Measurements from ENCODE around the gene METTL26. TPM values are rescaled to one million over a fixed set of nuclear protein-coding genes. Genes with fewer than 3 reads are reported as not detected.

METTL26 gene
- total and polyA plus RNA-seq, 9 of the 15 experiments (the other 6 are each of a cell fraction or from before 2014, with no cell fraction given), result 7.3 to 262 (median 80.9) TPM

GRCh38 chr16:684071-684794 is 48.1 kb upstream of the METTL26 start, which contains the start of gene JMJD8 (continued):
- TF ChIP-seq CREB3L1 (IDR thresholded peaks at IDR 0.05; ENCODE audit: borderline replicate concordance, low read depth) (peak; percentile 63; the same call in 1 of the 2 replicates), MAX (CRISPR knock-in tag; IDR thresholded peaks at IDR 0.05) (peak; percentile 67), FIP1L1 (IDR thresholded peaks at IDR 0.05; ENCODE audit: low read depth, low read length, poor library complexity, severe bottlenecking) (peak; percentile 54), TFE3 (CRISPR knock-in tag; IDR thresholded peaks at IDR 0.05) (no peak), YY1 (IDR thresholded peaks at IDR 0.05; ENCODE audit: borderline replicate concordance in 1 of 3, control insufficient read depth in 1 of 3, extremely low read depth in 1 of 3, insufficient read depth in 3 of 3, insufficient read length in 1 of 3, insufficient replicate concordance in 2 of 3, low read depth in 1 of 3, low read length in 2 of 3) (peak; percentile 76 to 92 (median 89)), FUS (optimal IDR thresholded peaks at IDR 0.05; ENCODE audit: low read depth, low read length) (peak; percentile 86), E2F8 (IDR thresholded peaks at IDR 0.05; ENCODE audit: low read depth, partially characterized antibody) (peak; percentile 81), ZNF740 (CRISPR knock-in tag; IDR thresholded peaks at IDR 0.05) (0 out of 2 replicates have a peak, but pooled peaks have one; percentile 28), ZNF740 (tag; IDR thresholded peaks at IDR 0.05) (no peak), ZNF785 (CRISPR knock-in tag; IDR thresholded peaks at IDR 0.05) (no peak), GABPA (tag; conservative IDR thresholded peaks at IDR 0.05; ENCODE audit: low read depth) (peak; percentile 98), POLR2AphosphoS2 (IDR thresholded peaks at IDR 0.05; ENCODE audit: low read length) (peak; percentile 96), ZZZ3 (IDR thresholded peaks at IDR 0.05) (no peak), KDM2B (CRISPR knock-in tag; IDR thresholded peaks at IDR 0.05) (0 out of 2 replicates have a peak, but pooled peaks have one; percentile 64), POLR3G (IDR thresholded peaks at IDR 0.05; ENCODE audit: extremely low read depth, insufficient read length, insufficient replicate concordance) (no peak), RBFOX2 (IDR thresholded peaks at IDR 0.05; ENCODE audit: low read depth, low read length) (peak; percentile 83), HMG20A (CRISPR knock-in tag; conservative IDR thresholded peaks at IDR 0.05) (no peak), ESRRB (CRISPR knock-in tag; IDR thresholded peaks at IDR 0.05; ENCODE audit: borderline replicate concordance) (no peak)
